IMR-90 (cell line): ENCODE measurements around the gene ADISSP. TPM values are rescaled to one million over a fixed set of nuclear protein-coding genes. Genes with fewer than 3 reads are reported as not detected.

Experiments used
- ATAC-seq: fragments of 200-7000 bp; cut with Tn5 transposase; 2 replicates; pipeline ENCODE4 v1.9.1; 2020; ENCODE audit warnings: low read depth, mild to moderate bottlenecking, moderate library complexity
- BruUV-seq: library from RNA; stranded (reverse); fragments of 400-500 nt; replicated peaks from 2 replicates; lab custom pipeline; 2021; lab: Mats Ljungman, UMichigan
- CTCF ChIA-PET: fragments of 300-600 bp; formaldehyde crosslinking; extraction: SDS; loops from one replicate; lab custom pipeline; 2021; ENCODE audit warnings: antibody characterized with exemption; lab: Yijun Ruan, JAX
- POLR2A ChIA-PET: fragments of 300-600 bp; sonication (Branson Sonifier 250); formaldehyde crosslinking; loops from one replicate; lab custom pipeline; 2022; ENCODE audit warnings: antibody characterized with exemption; ENCODE audit not compliant: unreplicated experiment; lab: Charles Lee
- DNase-seq: peaks from one replicate; pipeline ENCODE4 v3.0.0; 2013
- H2AFZ ChIP-seq: replicated peaks from 2 replicates; pipeline ENCODE3; 2013; ENCODE audit warnings: low read length, mild to moderate bottlenecking; ENCODE audit not compliant: poor library complexity
- H2AK5ac ChIP-seq: 2 replicates; pipeline ENCODE4 v1.6.1; 2013; ENCODE audit warnings: low read depth, low read length, inconsistent platforms
- H2AK9ac ChIP-seq: replicated peaks from 2 replicates; pipeline ENCODE3; 2013; ENCODE audit warnings: mild to moderate bottlenecking, low read depth, low read length, moderate library complexity; ENCODE audit not compliant: poor library complexity
- H2BK120ac ChIP-seq: 2 replicates; pipeline ENCODE4 v1.6.1; 2013; ENCODE audit warnings: low read depth, low read length, inconsistent platforms
- H2BK15ac ChIP-seq: 3 replicates; pipeline ENCODE4 v1.6.1; 2013; ENCODE audit warnings: low read depth, low read length, inconsistent platforms
- H2BK20ac ChIP-seq: 2 replicates; pipeline ENCODE4 v1.6.1; 2013; ENCODE audit warnings: low read depth, mild to moderate bottlenecking, inconsistent platforms, low read length, moderate library complexity
- H2BK5ac ChIP-seq: 2 replicates; pipeline ENCODE4 v1.6.1; 2013; ENCODE audit warnings: mild to moderate bottlenecking, low read depth, low read length, inconsistent platforms; ENCODE audit not compliant: poor library complexity, severe bottlenecking
- H3K14ac ChIP-seq: replicated peaks from 2 replicates; pipeline ENCODE4 v1.6.1; 2013; ENCODE audit warnings: low read depth, low read length, inconsistent platforms
- H3K18ac ChIP-seq: 2 replicates; pipeline ENCODE4 v1.6.1; 2013; ENCODE audit warnings: low read depth, low read length, control low read depth
- H3K23ac ChIP-seq: 2 replicates; pipeline ENCODE4 v1.6.1; 2013; ENCODE audit warnings: low read depth, low read length, inconsistent platforms
- H3K27ac ChIP-seq: 2 replicates; pipeline ENCODE4 v1.5.1; 2013; ENCODE audit warnings: mild to moderate bottlenecking, control low read depth, low read length; ENCODE audit not compliant: insufficient read depth
- H3K27me3 ChIP-seq: 2 replicates; pipeline ENCODE4 v1.6.1; 2013; ENCODE audit warnings: low read length; ENCODE audit not compliant: control insufficient read depth, insufficient read depth
- H3K36me3 ChIP-seq: 2 replicates; pipeline ENCODE4 v1.6.1; 2013; ENCODE audit warnings: low read length, mixed read lengths; ENCODE audit not compliant: control insufficient read depth, insufficient read depth
- H3K4ac ChIP-seq: 2 replicates; pipeline ENCODE4 v1.6.1; 2013; ENCODE audit warnings: low read depth, low read length, inconsistent platforms
- H3K4me1 ChIP-seq: 2 replicates; pipeline ENCODE4 v1.6.1; 2013; ENCODE audit warnings: low read length, mixed read lengths; ENCODE audit not compliant: control insufficient read depth, insufficient read depth
- H3K4me2 ChIP-seq: 2 replicates; pipeline ENCODE4 v1.6.1; 2013; ENCODE audit warnings: low read depth, mild to moderate bottlenecking, control low read depth, low read length, moderate library complexity
- H3K4me3 ChIP-seq: 2 replicates; pipeline ENCODE4 v1.5.1; 2013; ENCODE audit warnings: low read depth, mild to moderate bottlenecking, control low read depth, low read length, moderate library complexity; ENCODE audit not compliant: insufficient read depth
- H3K56ac ChIP-seq: 2 replicates; pipeline ENCODE4 v1.6.1; 2013; ENCODE audit warnings: low read length, inconsistent platforms; ENCODE audit not compliant: insufficient read depth; ENCODE audit errors: extremely low read depth
- H3K79me1 ChIP-seq, 2 experiments: 2 replicates each; pipeline ENCODE4 v1.6.1; 2013; ENCODE audit warnings: low read length in 2 of 2, inconsistent platforms in 1 of 2, low read depth in 1 of 2
- H3K9ac ChIP-seq: 2 replicates; pipeline ENCODE4 v1.6.1; 2013; ENCODE audit warnings: low read depth, low read length, control low read depth
- H3K9me1 ChIP-seq: 2 replicates; pipeline ENCODE4 v1.6.1; 2013; ENCODE audit warnings: low read length, inconsistent platforms; ENCODE audit not compliant: insufficient read depth
- H3K9me3 ChIP-seq: 2 replicates; pipeline ENCODE4 v1.6.1; 2013; ENCODE audit warnings: low read length; ENCODE audit not compliant: control insufficient read depth, insufficient read depth
- H4K20me1 ChIP-seq: 2 replicates; pipeline ENCODE4 v1.6.1; 2013; ENCODE audit warnings: low read length, inconsistent platforms; ENCODE audit not compliant: insufficient read depth
- H4K5ac ChIP-seq: 2 replicates; pipeline ENCODE4 v1.6.1; 2013; ENCODE audit warnings: mild to moderate bottlenecking, low read depth, low read length, control low read depth
- H4K8ac ChIP-seq, 2 experiments: 2 replicates each; pipeline ENCODE4 v1.6.1; 2013; ENCODE audit warnings: low read depth in 2 of 2, low read length in 2 of 2, control low read depth in 1 of 2, inconsistent platforms in 1 of 2
- H4K91ac ChIP-seq: 2 replicates; pipeline ENCODE4 v1.6.1; 2013; ENCODE audit warnings: low read depth, low read length, inconsistent platforms; ENCODE audit not compliant: insufficient read depth
- BHLHE40 ChIP-seq: fragments of 150-350 bp; IDR thresholded peaks from 2 replicates; pipeline ENCODE4 v1.6.1; 2016; ENCODE audit warnings: mild to moderate bottlenecking, low read depth, low read length
- CEBPB ChIP-seq: IDR thresholded peaks from 2 replicates; pipeline ENCODE4 v1.6.1; 2012; ENCODE audit warnings: low read depth, low read length, improper control_type of control experiment
- CHD1 ChIP-seq: IDR thresholded peaks from 2 replicates; pipeline ENCODE4 v1.6.1; 2012; ENCODE audit warnings: low read depth, low read length, improper control_type of control experiment
- ELK1 ChIP-seq: fragments of 150-350 bp; IDR thresholded peaks from 2 replicates; pipeline ENCODE4 v1.6.1; 2016; ENCODE audit warnings: low read depth, mild to moderate bottlenecking, low read length, moderate library complexity, borderline replicate concordance
- FOS ChIP-seq: fragments of 150-350 bp; IDR thresholded peaks from 2 replicates; pipeline ENCODE4 v1.6.1; 2016; ENCODE audit warnings: low read depth, low read length
- MAFK ChIP-seq: IDR thresholded peaks from 2 replicates; pipeline ENCODE4 v1.6.1; 2012; ENCODE audit warnings: low read depth, low read length, improper control_type of control experiment
- MXI1 ChIP-seq: IDR thresholded peaks from 2 replicates; pipeline ENCODE4 v1.6.1; 2012; ENCODE audit warnings: low read depth, mild to moderate bottlenecking, low read length, moderate library complexity, borderline replicate concordance
- NFE2L2 ChIP-seq: fragments of 150-350 bp; IDR thresholded peaks from 2 replicates; pipeline ENCODE4 v1.6.1; 2016; ENCODE audit warnings: low read depth, mild to moderate bottlenecking, low read length
- POLR2A ChIP-seq: IDR thresholded peaks from 2 replicates; pipeline ENCODE4 v1.6.1; 2012; ENCODE audit warnings: mild to moderate bottlenecking, low read depth, low read length
- RAD21 ChIP-seq: IDR thresholded peaks from 2 replicates; pipeline ENCODE4 v1.6.1; 2012; ENCODE audit warnings: low read length, improper control_type of control experiment
- RFX5 ChIP-seq: IDR thresholded peaks from 2 replicates; pipeline ENCODE4 v1.8.0; 2012; ENCODE audit warnings: low read depth, mild to moderate bottlenecking, low read length, moderate library complexity
- SMC3 ChIP-seq: fragments of 150-350 bp; IDR thresholded peaks from 2 replicates; pipeline ENCODE4 v1.6.1; 2016; ENCODE audit warnings: low read depth, mild to moderate bottlenecking, antibody characterized with exemption, low read length, moderate library complexity
- WGBS, 2 experiments: methylation state at CpG; one replicate each; pipeline versions ENCODE4 v1.1.5 to v1.1.7; 2013; ENCODE audit warnings: missing lambda C conversion rate in 2 of 2; ENCODE audit not compliant: insufficient read length in 1 of 2; ENCODE audit errors: extremely low coverage in 2 of 2; 5-methylcytosine and 5-hydroxymethylcytosine counted together
- dilution Hi-C: fragments of 300-500 bp; cut with HindIII; formaldehyde crosslinking; loops from one replicate; pipeline ENCODE4 v1.14.3; 2018; ENCODE audit warnings: low sequenced_read_pairs; ENCODE audit not compliant: unreplicated experiment
- in situ Hi-C: fragments of 300-500 bp; cut with MboI; formaldehyde crosslinking; loops from 3 replicates; pipeline ENCODE4 v1.14.3; 2019; ENCODE audit warnings: low sequenced_read_pairs, inconsistent platforms, mixed read lengths
- intact Hi-C: fragments of 100-400 bp; cut with micrococcal nuclease; formaldehyde crosslinking; loops from 2 replicates; pipeline ENCODE4 v1.10.0; 2022
- polyA plus RNA-seq, 3 experiments: library from polyadenylated mRNA; depleted of rRNA; stranded (reverse); fragments of >200 nt; gene quantifications; 2 replicates each; pipeline ENCODE4 v1.2.3, GENCODE V29; 2012; ENCODE audit warnings: low replicate concordance in 1 of 3
- total RNA-seq: library from RNA; depleted of rRNA; stranded (reverse); fragments of >200 nt; gene quantifications from 2 replicates; pipeline ENCODE4 v1.2.3, GENCODE V29; 2012
- TF ChIP-seq, protein P1 (sequence below): conservative IDR thresholded peaks from 2 replicates; pipeline ENCODE4 v1.5.1; 2012; ENCODE audit warnings: mild to moderate bottlenecking, low read depth, low read length, improper control_type of control experiment
- TF ChIP-seq, protein P2 (sequence below): fragments of 150-350 bp; IDR thresholded peaks from 2 replicates; pipeline ENCODE4 v1.6.1; 2017; ENCODE audit warnings: mild to moderate bottlenecking, antibody characterized with exemption, low read length, low read depth

ADISSP gene
- total and polyA plus RNA-seq, 2 of the 4 experiments (the other 2 are of a cell fraction) = 31.9 to 58.2 TPM

- H3K18ac ChIP-seq = no peak within 1 kb of the TSS
- H3K56ac ChIP-seq = no peak within 1 kb of the TSS
- ATAC-seq (peak; percentile 75), DNase-seq (peak; percentile 92)
- H3K14ac ChIP-seq = no peak within 1 kb of the TSS
- peaks cover 20% of the 10 kb centered on the region for H3K9me1 ChIP-seq
- H4K20me1 ChIP-seq = peaks cover 50% of the 10 kb centered on the region
- H3K23ac ChIP-seq = no peak within 1 kb of the TSS
- WGBS, 2 experiments = 9% methylated on average over 7 of the region's 28 CpGs; no CpG with 5 or more reads in 1 of the 2 experiments
- no peak within 1 kb of the TSS for H2BK15ac ChIP-seq
- intact Hi-C loops = loop anchor here (1.0 kb wide), 2 partner anchors 65 to 105 kb away; no protein-coding TSS in a partner anchor
- no TSS peak for BruUV-seq
- H2BK20ac ChIP-seq = no peak within 1 kb of the TSS
- H3K9ac ChIP-seq = no peak within 1 kb of the TSS
- H4K8ac ChIP-seq = no peak within 1 kb of the TSS
- peaks cover 18% of the 10 kb centered on the region for H3K4me1 ChIP-seq
- no peak within 1 kb of the TSS for H3K4ac ChIP-seq
- no peak within 1 kb of the TSS for H2BK5ac ChIP-seq
- dilution Hi-C loops = no loop called here
- H3K36me3 ChIP-seq = peaks cover 11% of the 10 kb centered on the region
- TF ChIP-seq NFE2L2 (no peak), SMC3 (peak; percentile 56; the same call in 1 of the 2 replicates), CEBPB (no peak), POLR2A (0 out of 2 replicates have a peak, but pooled peaks have one; percentile 14), RFX5 (no peak), MAFK (no peak), BHLHE40 (no peak), MXI1 (peak; percentile 73), CHD1 (no peak), RAD21 (peak; percentile 58), FOS (no peak), ELK1 (no peak)
- TF ChIP-seq, protein P1, sequence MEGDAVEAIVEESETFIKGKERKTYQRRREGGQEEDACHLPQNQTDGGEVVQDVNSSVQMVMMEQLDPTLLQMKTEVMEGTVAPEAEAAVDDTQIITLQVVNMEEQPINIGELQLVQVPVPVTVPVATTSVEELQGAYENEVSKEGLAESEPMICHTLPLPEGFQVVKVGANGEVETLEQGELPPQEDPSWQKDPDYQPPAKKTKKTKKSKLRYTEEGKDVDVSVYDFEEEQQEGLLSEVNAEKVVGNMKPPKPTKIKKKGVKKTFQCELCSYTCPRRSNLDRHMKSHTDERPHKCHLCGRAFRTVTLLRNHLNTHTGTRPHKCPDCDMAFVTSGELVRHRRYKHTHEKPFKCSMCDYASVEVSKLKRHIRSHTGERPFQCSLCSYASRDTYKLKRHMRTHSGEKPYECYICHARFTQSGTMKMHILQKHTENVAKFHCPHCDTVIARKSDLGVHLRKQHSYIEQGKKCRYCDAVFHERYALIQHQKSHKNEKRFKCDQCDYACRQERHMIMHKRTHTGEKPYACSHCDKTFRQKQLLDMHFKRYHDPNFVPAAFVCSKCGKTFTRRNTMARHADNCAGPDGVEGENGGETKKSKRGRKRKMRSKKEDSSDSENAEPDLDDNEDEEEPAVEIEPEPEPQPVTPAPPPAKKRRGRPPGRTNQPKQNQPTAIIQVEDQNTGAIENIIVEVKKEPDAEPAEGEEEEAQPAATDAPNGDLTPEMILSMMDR = peak; percentile 54
- TF ChIP-seq, protein P2, sequence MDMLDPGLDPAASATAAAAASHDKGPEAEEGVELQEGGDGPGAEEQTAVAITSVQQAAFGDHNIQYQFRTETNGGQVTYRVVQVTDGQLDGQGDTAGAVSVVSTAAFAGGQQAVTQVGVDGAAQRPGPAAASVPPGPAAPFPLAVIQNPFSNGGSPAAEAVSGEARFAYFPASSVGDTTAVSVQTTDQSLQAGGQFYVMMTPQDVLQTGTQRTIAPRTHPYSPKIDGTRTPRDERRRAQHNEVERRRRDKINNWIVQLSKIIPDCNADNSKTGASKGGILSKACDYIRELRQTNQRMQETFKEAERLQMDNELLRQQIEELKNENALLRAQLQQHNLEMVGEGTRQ = no peak
- no peak within 1 kb of the TSS for H2BK120ac ChIP-seq
- CTCF ChIA-PET = interaction anchor here (0.7 to 1.2 kb wide), 6 partner anchors 11 to 94 kb away, joined by 3 to 5 read pairs (median 4); partner anchors contain the start of gene ADISSP
- H4K91ac ChIP-seq = no peak within 1 kb of the TSS
- H3K27me3 ChIP-seq = peaks cover 9% of the 10 kb centered on the region; the same call in 1 of the 2 replicates
- in situ Hi-C loops = loop anchor here (10.0 kb wide), 1 partner anchor 303 kb away; no protein-coding TSS in a partner anchor
- 0 out of 2 replicates have a peak within 1 kb of the TSS, but pooled peaks have one; percentile 7 for H2AK5ac ChIP-seq
- peak within 1 kb of the TSS; percentile 80 for H3K4me2 ChIP-seq
- POLR2A ChIA-PET = no interaction called here
- peak within 1 kb of the TSS; percentile 53 for H2AFZ ChIP-seq
- H4K5ac ChIP-seq = no peak within 1 kb of the TSS
- peak within 1 kb of the TSS; percentile 25 for H3K4me3 ChIP-seq
- peak within 1 kb of the TSS; percentile 1 for H2AK9ac ChIP-seq
- peaks cover 7 to 40% of the 10 kb centered on the region in 2 experiments; a peak in 3 of 4 replicates for H3K79me1 ChIP-seq
- no peaks in the 10 kb centered on the region for H3K9me3 ChIP-seq
- H3K27ac ChIP-seq = no peak within 1 kb of the TSS
Observed at GRCh38 chr20:3781153-3781910, 13.8 kb upstream of the ADISSP start, which contains the start of gene SPEF1. Gene SPEF1 (minus strand): TSS chr20:3781448. CDS start chr20:3781287, 161 bp downstream.
